H1 (cell line): ENCODE measurements around the gene FRY. TPM values are rescaled to one million over a fixed set of nuclear protein-coding genes. Genes with fewer than 3 reads are reported as not detected.

ENCODE experiments used
- CHD7 ChIP-seq: fragments of 300-600 bp; sonication (generic); IDR thresholded peaks from 2 replicates; pipeline ENCODE4 v1.7.1; 2012; ENCODE audit warnings: low read length, moderate library complexity, mild to moderate bottlenecking, inconsistent platforms; ENCODE audit not compliant: insufficient replicate concordance
- EP300 ChIP-seq, 2 experiments: IDR thresholded peaks; 1 replicate in 1 of 2; 2 replicates in 1 of 2; pipeline ENCODE4 v1.6.1; 2011 to 2012; ENCODE audit warnings: low read depth in 2 of 2, low read length in 2 of 2, mild to moderate bottlenecking in 2 of 2, borderline replicate concordance in 1 of 2, inconsistent platforms in 1 of 2, moderate library complexity in 1 of 2
- polyA plus RNA-seq, 7 experiments: library from polyadenylated mRNA; depleted of rRNA in 3 of 7; stranded (reverse) in 5 of 7; unstranded in 2 of 7; fragments of >200 nt in 5 of 7; fragments of 200-250 nt in 2 of 7; gene quantifications; 1 replicate in 5 of 7; 2 replicates in 1 of 7; 4 replicates in 1 of 7; pipeline versions ENCODE4 v1.2.1 to v1.2.3, GENCODE V29; 2011 to 2013; ENCODE audit warnings: missing spikeins in 2 of 7, mixed read lengths in 2 of 7
- total RNA-seq: library from RNA; stranded (reverse); fragmentation: NEBNext Ultra II Directional; extraction: Animal tissue kit (Norgen Biotek cat#: 25700); gene quantifications from 2 replicates; pipeline ENCODE4 v1.2.1, GENCODE V29; 2021

The FRY gene
- total and polyA plus RNA-seq, 2 of the 8 experiments (the other 6 are each of a cell fraction or from before 2014, with no cell fraction given), result 4.3 to 9.2 TPM

GRCh38 chr13:32041429-32041828 lies 9.9 kb downstream of the FRY start (continued):
- TF ChIP-seq CHD7 (no peak), EP300 (IDR thresholded peaks at IDR 0.05; ENCODE audit: borderline replicate concordance in 1 of 2, low read depth in 2 of 2, low read length in 2 of 2) (no peak)
